Activated CD4-positive, alpha-beta T cell treated with anti-CD3 and anti-CD28 coated beads, Interleukin-2, amount 50 U/mL, for 16 hours (primary cell): ENCODE data around the gene CLEC2D.
A peak's percentile ranks its signal among the peaks of the same experiment; 100 is the strongest.

ENCODE experiments used
- DNase-seq: peaks from one replicate; pipeline ENCODE4 v3.0.0-alpha.2; 2020

CLEC2D gene

GRCh38 chr12:9669534-9669933 is at the start of gene CLEC2D:
TSS of gene CLEC2D (plus strand) at chr12:9669713. CDS start at chr12:9669735, 22 bp downstream.
- peak; percentile 91 for DNase-seq

- DNase-seq = no peak
Measured at GRCh38 chr12:9625019-9625418, 44.5 kb upstream of the CLEC2D start.

- no peak for DNase-seq
Measured at GRCh38 chr12:9626291-9626690, 43.2 kb upstream of the CLEC2D start.

- DNase-seq = no peak
Measured at GRCh38 chr12:9626821-9627220, 42.7 kb upstream of the CLEC2D start.

GRCh38 chr12:9632766-9633165 is 36.7 kb upstream of the CLEC2D start:
- no peak for DNase-seq

- DNase-seq = peak; percentile 77
Measured at GRCh38 chr12:9634177-9634803, 35.2 kb upstream of the CLEC2D start.

GRCh38 chr12:9634969-9635754 is 34.4 kb upstream of the CLEC2D start:
- no peak for DNase-seq

GRCh38 chr12:9636150-9636850 is 33.2 kb upstream of the CLEC2D start:
- DNase-seq = no peak

GRCh38 chr12:9636851-9637206 is 32.7 kb upstream of the CLEC2D start:
- no peak for DNase-seq

GRCh38 chr12:9640024-9640423 is 29.5 kb upstream of the CLEC2D start:
- no peak for DNase-seq

- DNase-seq = no peak
Measured at GRCh38 chr12:9642606-9643265, 26.8 kb upstream of the CLEC2D start.

- DNase-seq = no peak
Measured at GRCh38 chr12:9643266-9643660, 26.2 kb upstream of the CLEC2D start.

GRCh38 chr12:9644985-9645551 is 24.4 kb upstream of the CLEC2D start:
- DNase-seq = peak; percentile 42

- no peak for DNase-seq
Measured at GRCh38 chr12:9646794-9647781, 22.4 kb upstream of the CLEC2D start.

GRCh38 chr12:9647825-9648700 is 21.4 kb upstream of the CLEC2D start:
- DNase-seq = peak; percentile 95

GRCh38 chr12:9648701-9649531 is 20.6 kb upstream of the CLEC2D start:
- DNase-seq = peak; percentile 53

- DNase-seq = peak; percentile 54
Measured at GRCh38 chr12:9649532-9649940, 20.0 kb upstream of the CLEC2D start.

- DNase-seq = peak; percentile 39
Measured at GRCh38 chr12:9650151-9650576, 19.3 kb upstream of the CLEC2D start.

GRCh38 chr12:9651265-9651729 is 18.2 kb upstream of the CLEC2D start:
- DNase-seq = peak; percentile 82

GRCh38 chr12:9660046-9660445 is 9.5 kb upstream of the CLEC2D start:
- DNase-seq = no peak
